Upper lobe of left lung (tissue), 6 donors: ENCODE measurements around the gene PSEN1. TPM values are rescaled to one million over a fixed set of nuclear protein-coding genes. Genes with fewer than 3 reads are reported as not detected.
A peak's percentile ranks its signal among the peaks of the same experiment; 100 is the strongest.

ENCODE experiments used
- ATAC-seq, 2 donors: fragments of 200-7000 bp; cut with Tn5 transposase; one replicate each; pipeline ENCODE4 v1.9.1; 2022; ENCODE audit warnings: mild to moderate bottlenecking in 2 of 2, moderate library complexity in 2 of 2; ENCODE audit not compliant: low FRiP score in 2 of 2
- DNase-seq, 2 donors: peaks; one replicate each; pipeline ENCODE4 v3.0.0-alpha.2; 2019 to 2020
- H3K27ac ChIP-seq, 4 donors: fragments of 200-600 bp; sonication (generic); one replicate each; pipeline ENCODE4 v1.5.1; 2016 to 2019
- H3K27me3 ChIP-seq, 4 donors: fragments of 200-600 bp; sonication (generic); one replicate each; pipeline ENCODE4 v1.5.1; 2017 to 2019
- H3K36me3 ChIP-seq, 4 donors: fragments of 200-600 bp; sonication (generic); one replicate each; pipeline ENCODE4 v1.5.1; 2016 to 2019
- H3K4me1 ChIP-seq, 4 donors: fragments of 200-600 bp; sonication (generic); one replicate each; pipeline ENCODE4 v1.5.1; 2018 to 2019
- H3K4me3 ChIP-seq, 4 donors: fragments of 200-600 bp; sonication (generic); one replicate each; pipeline ENCODE4 v1.5.1; 2017 to 2019; ENCODE audit warnings: mild to moderate bottlenecking in 2 of 4, moderate library complexity in 1 of 4
- H3K9me3 ChIP-seq, 4 donors: fragments of 200-600 bp; sonication (generic); one replicate each; pipeline ENCODE4 v1.5.1; 2018 to 2019
- EP300 ChIP-seq, 4 donors: sonication (generic); formaldehyde crosslinking; IDR thresholded peaks; one replicate each; pipeline ENCODE4 v1.5.1; 2017; ENCODE audit warnings: antibody characterized with exemption in 4 of 4, control low read depth in 2 of 4
- POLR2A ChIP-seq, 4 donors: fragments of 450-650 bp; IDR thresholded peaks; one replicate each; pipeline ENCODE4 v1.5.1; 2016 to 2017; ENCODE audit warnings: antibody characterized with exemption in 4 of 4, mild to moderate bottlenecking in 2 of 4
- POLR2AphosphoS5 ChIP-seq, 2 donors: sonication (generic); formaldehyde crosslinking; IDR thresholded peaks; one replicate each; pipeline ENCODE4 v1.5.1; 2017; ENCODE audit warnings: antibody characterized with exemption in 2 of 2
- WGBS, 2 donors: methylation state at CpG; one replicate each; pipeline ENCODE4 v1.1.5; 2017 to 2018; 5-methylcytosine and 5-hydroxymethylcytosine counted together
- total RNA-seq, 6 donors: library from RNA; depleted of rRNA in 4 of 6; stranded (reverse); fragments of >200 nt in 4 of 6; gene quantifications; one replicate each; pipeline versions ENCODE4 v1.1.0 to v1.2.1, GENCODE V29; 2016 to 2021
- TF ChIP-seq, protein P1 (sequence below), 6 experiments: fragments of 450-650 bp in 4 of 6; fragments of 200-600 bp in 2 of 6; sonication (generic) in 2 of 6; IDR thresholded peaks; one replicate each; pipeline ENCODE4 v1.5.1; 2016 to 2019; ENCODE audit warnings: antibody characterized with exemption in 6 of 6
- donor health status: DM: no; HTN: no; CAD: no; lungs with moderate emphysema.
- donor health status: DM: no; HTN: yes; CAD: no; lungs with severe emphysema.

The PSEN1 gene
- total RNA-seq, 6 donors from 2014 or later = 31.1 to 68.9 (median 56.8) TPM

DNA sequence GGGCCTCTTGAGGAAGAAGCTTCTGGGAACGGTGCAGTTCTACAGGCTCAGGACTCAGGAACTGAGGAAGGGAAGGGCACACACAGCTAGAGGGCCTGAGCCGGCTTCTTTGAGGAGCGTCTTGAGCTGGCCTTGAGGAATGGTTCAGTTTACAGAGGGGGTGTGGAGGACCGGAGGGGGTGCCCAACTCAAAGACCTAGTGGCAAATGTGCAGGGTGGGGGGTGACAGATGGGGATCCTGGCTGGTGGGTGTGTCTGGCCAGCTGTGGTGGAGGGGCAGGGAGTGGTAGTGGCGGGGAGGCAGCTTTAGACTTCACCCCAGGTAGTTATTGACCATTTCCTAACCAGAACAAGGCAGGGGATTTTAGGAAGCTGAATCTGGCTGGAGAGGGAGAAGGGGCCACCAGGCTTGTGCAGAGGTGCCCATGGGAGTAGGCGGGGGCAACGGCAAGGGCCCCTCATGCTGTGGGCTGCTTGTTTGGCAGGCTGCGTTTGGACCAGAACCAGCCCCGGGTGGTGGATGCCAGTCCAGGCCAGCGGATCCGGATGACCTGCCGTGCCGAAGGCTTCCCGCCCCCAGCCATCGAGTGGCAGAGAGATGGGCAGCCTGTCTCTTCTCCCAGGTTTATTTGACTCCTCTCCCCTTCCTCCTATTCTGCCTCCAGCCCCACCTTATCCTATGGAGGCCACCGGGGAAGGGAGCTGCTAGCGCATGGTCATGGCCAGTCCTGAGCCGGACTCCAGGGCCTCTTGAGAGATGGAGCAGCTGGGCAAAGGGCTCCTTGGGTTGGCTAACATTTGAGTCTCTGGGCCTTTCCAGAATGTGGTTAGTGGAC, 128.8 kb downstream of the PSEN1 start:
- DNase-seq = peak in 1 of 2 donors; percentile 67
- H3K27me3 ChIP-seq = no peaks in the 10 kb centered on the region
- WGBS, 2 donors = 80 to 87% methylated on average over 14 to 17 of the region's 18 CpGs
- H3K4me1 ChIP-seq = peaks cover 5 to 9% (median 7%) of the 10 kb centered on the region in 4 donors
- ATAC-seq = no peak
- H3K27ac ChIP-seq = no peak overlapping the region
- H3K4me3 ChIP-seq = no peak overlapping the region
- no peaks in the 10 kb centered on the region for H3K9me3 ChIP-seq
- TF ChIP-seq POLR2A (IDR thresholded peaks at IDR 0.05) (no peak), POLR2AphosphoS5 (IDR thresholded peaks at IDR 0.05) (no peak), EP300 (IDR thresholded peaks at IDR 0.05) (no peak)
- TF ChIP-seq, protein P1, sequence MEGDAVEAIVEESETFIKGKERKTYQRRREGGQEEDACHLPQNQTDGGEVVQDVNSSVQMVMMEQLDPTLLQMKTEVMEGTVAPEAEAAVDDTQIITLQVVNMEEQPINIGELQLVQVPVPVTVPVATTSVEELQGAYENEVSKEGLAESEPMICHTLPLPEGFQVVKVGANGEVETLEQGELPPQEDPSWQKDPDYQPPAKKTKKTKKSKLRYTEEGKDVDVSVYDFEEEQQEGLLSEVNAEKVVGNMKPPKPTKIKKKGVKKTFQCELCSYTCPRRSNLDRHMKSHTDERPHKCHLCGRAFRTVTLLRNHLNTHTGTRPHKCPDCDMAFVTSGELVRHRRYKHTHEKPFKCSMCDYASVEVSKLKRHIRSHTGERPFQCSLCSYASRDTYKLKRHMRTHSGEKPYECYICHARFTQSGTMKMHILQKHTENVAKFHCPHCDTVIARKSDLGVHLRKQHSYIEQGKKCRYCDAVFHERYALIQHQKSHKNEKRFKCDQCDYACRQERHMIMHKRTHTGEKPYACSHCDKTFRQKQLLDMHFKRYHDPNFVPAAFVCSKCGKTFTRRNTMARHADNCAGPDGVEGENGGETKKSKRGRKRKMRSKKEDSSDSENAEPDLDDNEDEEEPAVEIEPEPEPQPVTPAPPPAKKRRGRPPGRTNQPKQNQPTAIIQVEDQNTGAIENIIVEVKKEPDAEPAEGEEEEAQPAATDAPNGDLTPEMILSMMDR (IDR thresholded peaks at IDR 0.05) = no peak
- H3K36me3 ChIP-seq = no peaks in the 10 kb centered on the region

DNA sequence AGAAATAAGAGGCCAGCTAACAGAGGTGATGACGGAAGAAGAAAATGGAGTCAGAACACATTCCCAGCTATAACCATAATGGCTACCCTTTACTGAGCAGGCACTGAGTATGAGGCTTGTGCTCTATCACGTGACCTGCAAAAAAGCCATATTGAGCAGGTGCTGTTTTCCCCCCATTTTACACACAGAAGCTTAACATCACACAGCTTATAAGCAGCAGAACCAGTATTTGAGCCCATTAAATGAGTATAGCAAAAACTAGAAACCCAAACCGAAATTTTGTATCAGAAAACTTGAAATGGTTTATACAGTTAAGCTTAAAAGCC, 129.4 kb downstream of the PSEN1 start:
- no peak for DNase-seq
- no peaks in the 10 kb centered on the region for H3K27me3 ChIP-seq

DNA sequence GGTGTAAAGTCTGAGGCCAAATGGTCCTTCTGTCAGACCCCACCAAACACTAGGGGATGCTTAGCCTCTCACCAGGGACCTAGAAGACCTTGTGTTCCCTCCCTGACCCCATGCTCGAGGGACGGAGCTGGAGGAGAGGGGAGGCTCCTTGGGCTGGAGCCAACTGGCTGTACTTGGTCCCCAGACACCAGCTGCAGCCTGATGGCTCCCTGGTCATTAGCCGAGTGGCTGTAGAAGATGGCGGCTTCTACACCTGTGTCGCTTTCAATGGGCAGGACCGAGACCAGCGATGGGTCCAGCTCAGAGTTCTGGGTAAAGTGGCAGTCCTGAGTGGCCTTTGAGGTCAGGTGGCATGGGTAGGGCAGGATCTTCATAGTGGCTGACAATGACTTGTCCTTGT, 130.0 kb downstream of the PSEN1 start:
- no peaks in the 10 kb centered on the region for H3K36me3 ChIP-seq
- H3K27ac ChIP-seq = no peak overlapping the region
- no peak overlapping the region for H3K4me3 ChIP-seq
- peaks cover 5 to 15% (median 12%) of the 10 kb centered on the region in 4 donors for H3K4me1 ChIP-seq
- TF ChIP-seq POLR2AphosphoS5 (IDR thresholded peaks at IDR 0.05) = no peak
- TF ChIP-seq, protein P1 (IDR thresholded peaks at IDR 0.05) = no peak
- no peak for TF ChIP-seq EP300 (IDR thresholded peaks at IDR 0.05)
- no peak for TF ChIP-seq POLR2A (IDR thresholded peaks at IDR 0.05)
- DNase-seq (no peak), ATAC-seq (no peak)
- H3K27me3 ChIP-seq = no peaks in the 10 kb centered on the region
- no peaks in the 10 kb centered on the region for H3K9me3 ChIP-seq
- 95% methylated on average over 7 of the region's 7 CpGs; no CpG with 5 or more reads in 1 of the 2 donors for WGBS, 2 donors

More for the DNA sequence above, 129.4 kb downstream of the PSEN1 start:
- Histone ChIP-seq H3K9me3 (no peaks in the 10 kb centered on the region), H3K36me3 (no peaks in the 10 kb centered on the region), H3K4me3 (no peak overlapping the region), H3K27ac (no peak overlapping the region), H3K4me1 (peaks cover 5 to 15% (median 12%) of the 10 kb centered on the region in 4 donors)
- TF ChIP-seq POLR2A (IDR thresholded peaks at IDR 0.05) (no peak), EP300 (IDR thresholded peaks at IDR 0.05) (no peak), POLR2AphosphoS5 (IDR thresholded peaks at IDR 0.05) (no peak)
- TF ChIP-seq, protein P1 (IDR thresholded peaks at IDR 0.05) = no peak
- WGBS, 2 donors = 94 to 96% methylated on average over 3 of the region's 3 CpGs
- ATAC-seq = no peak

DNA sequence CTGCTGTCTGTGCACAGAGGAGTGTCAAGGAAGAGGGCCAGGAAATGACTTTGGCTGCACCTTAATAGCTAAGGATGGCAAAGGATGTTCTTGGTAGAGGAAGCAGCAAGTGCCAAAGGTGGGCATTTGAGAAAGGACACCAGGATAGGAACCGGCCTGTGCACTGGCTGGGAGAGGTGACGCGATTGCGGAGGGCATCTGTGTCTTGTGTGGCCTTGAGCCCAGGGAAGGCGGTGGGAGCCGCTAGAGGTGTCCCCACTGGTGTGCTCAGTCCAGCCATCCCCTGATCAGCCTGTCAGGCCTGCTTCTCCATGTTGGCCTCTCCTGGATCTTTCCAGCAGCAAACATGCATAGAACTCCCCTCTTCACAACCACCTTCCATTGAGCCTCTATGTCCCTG, 131.2 kb downstream of the PSEN1 start:
- Histone ChIP-seq H3K9me3 (no peaks in the 10 kb centered on the region), H3K27ac (no peak overlapping the region), H3K27me3 (no peaks in the 10 kb centered on the region), H3K36me3 (peaks cover 0 to 2% (median 0%) of the 10 kb centered on the region in 4 donors), H3K4me3 (no peak overlapping the region), H3K4me1 (peaks cover 5 to 15% (median 12%) of the 10 kb centered on the region in 4 donors)
- ATAC-seq = no peak
- WGBS, 2 donors = 96 to 98% methylated on average over 6 of the region's 6 CpGs
- no peak for DNase-seq
- no peak for TF ChIP-seq POLR2AphosphoS5 (IDR thresholded peaks at IDR 0.05)
- TF ChIP-seq, protein P1 (IDR thresholded peaks at IDR 0.05) = no peak
- TF ChIP-seq POLR2A (IDR thresholded peaks at IDR 0.05) = no peak
- TF ChIP-seq EP300 (IDR thresholded peaks at IDR 0.05) = no peak
